Left ventricle myocardium inferior (tissue), 1 donor: ENCODE data around the gene DOCK10. TPM values are rescaled to one million over a fixed set of nuclear protein-coding genes. Genes with fewer than 3 reads are reported as not detected.

Experiments
- DNase-seq: peaks from one replicate; pipeline ENCODE4 v3.0.0-alpha.2; 2020
- H3K27ac ChIP-seq: fragments of 200-600 bp; replicated peaks from 2 replicates; pipeline ENCODE4 v1.8.0; 2021
- H3K27me3 ChIP-seq: fragments of 200-600 bp; 2 replicates; pipeline ENCODE4 v1.8.0; 2021; ENCODE audit warnings: low read depth
- H3K36me3 ChIP-seq: fragments of 200-600 bp; 2 replicates; pipeline ENCODE4 v1.8.0; 2021
- H3K4me1 ChIP-seq: fragments of 200-600 bp; 2 replicates; pipeline ENCODE4 v1.8.0; 2021
- H3K4me3 ChIP-seq: fragments of 200-600 bp; 2 replicates; pipeline ENCODE4 v1.8.0; 2021; ENCODE audit warnings: mild to moderate bottlenecking, moderate library complexity
- H3K9me3 ChIP-seq: fragments of 200-600 bp; replicated peaks from 2 replicates; pipeline ENCODE4 v1.8.0; 2021
- CTCF ChIP-seq: fragments of 200-600 bp; IDR thresholded peaks from 2 replicates; pipeline ENCODE4 v1.8.0; 2021; ENCODE audit warnings: antibody characterized with exemption, mild to moderate bottlenecking, borderline replicate concordance
- intact Hi-C: fragments of 100-400 bp; cut with micrococcal nuclease; formaldehyde crosslinking; loops from one replicate; pipeline ENCODE4 v1.11.0; 2022
- total RNA-seq: library from RNA; stranded (reverse); fragmentation: NEBNext Ultra II Directional; extraction: Animal tissue kit (Norgen Biotek cat#: 25700); gene quantifications from one replicate; pipeline ENCODE4 v1.2.1, GENCODE V29; 2021
- donor health status: DM: no; HTN: yes; CAD: no; lungs with severe emphysema.

Gene DOCK10
- total RNA-seq, 1 donor from 2014 or later: 1.6 TPM

GRCh38 chr2:224764565-224765236, 277.6 kb downstream of the DOCK10 start:
- Histone ChIP-seq H3K27me3 (peaks cover 3% of the 10 kb centered on the region), H3K36me3 (peaks cover 2% of the 10 kb centered on the region), H3K27ac (no peak overlapping the region), H3K4me3 (no peak overlapping the region), H3K4me1 (no peaks in the 10 kb centered on the region), H3K9me3 (no peaks in the 10 kb centered on the region)
- DNase-seq: no peak
- TF ChIP-seq CTCF: no peak
- intact Hi-C loops: no loop called here

- DNase-seq: no peak
- intact Hi-C loops: no loop called here
- no peaks in the 10 kb centered on the region for H3K27me3 ChIP-seq
- no peak for TF ChIP-seq CTCF
- peaks cover 25% of the 10 kb centered on the region for H3K9me3 ChIP-seq
- no peak overlapping the region for H3K4me3 ChIP-seq
- no peak overlapping the region for H3K27ac ChIP-seq
- peaks cover 5% of the 10 kb centered on the region for H3K36me3 ChIP-seq
- H3K4me1 ChIP-seq: no peaks in the 10 kb centered on the region
Measured at GRCh38 chr2:224757934-224758548, 284.2 kb downstream of the DOCK10 start.

- Histone ChIP-seq H3K36me3 (peaks cover 5% of the 10 kb centered on the region), H3K4me3 (no peak overlapping the region), H3K27ac (peak overlapping the region; percentile 26), H3K4me1 (no peaks in the 10 kb centered on the region), H3K27me3 (no peaks in the 10 kb centered on the region), H3K9me3 (peaks cover 22% of the 10 kb centered on the region)
- no peak for DNase-seq
- TF ChIP-seq CTCF: no peak
- intact Hi-C loops: no loop called here
Measured at GRCh38 chr2:224753743-224754540, 288.3 kb downstream of the DOCK10 start.

GRCh38 chr2:224751996-224752698, 290.1 kb downstream of the DOCK10 start:
- no peak for DNase-seq
- no peak overlapping the region for H3K27ac ChIP-seq
- H3K4me3 ChIP-seq: no peak overlapping the region
- H3K36me3 ChIP-seq: no peaks in the 10 kb centered on the region
- intact Hi-C loops: no loop called here
- no peaks in the 10 kb centered on the region for H3K27me3 ChIP-seq
- H3K4me1 ChIP-seq: no peaks in the 10 kb centered on the region
- H3K9me3 ChIP-seq: peaks cover 4% of the 10 kb centered on the region
- no peak for TF ChIP-seq CTCF

- DNase-seq: no peak
- Histone ChIP-seq H3K27me3 (no peaks in the 10 kb centered on the region), H3K36me3 (no peaks in the 10 kb centered on the region), H3K9me3 (no peaks in the 10 kb centered on the region), H3K4me1 (no peaks in the 10 kb centered on the region), H3K4me3 (no peak overlapping the region), H3K27ac (no peak overlapping the region)
- no peak for TF ChIP-seq CTCF
- intact Hi-C loops: no loop called here
Measured at GRCh38 chr2:224749136-224749535, 293.1 kb downstream of the DOCK10 start.
